NCI-H748 treated with DMSO at 0.1 percent for 48 hours (cell line): ENCODE measurements around the gene UBIAD1.
"Not testable (repeated sequence)": the region's sequence is repeated elsewhere in the genome, so short reads cannot be mapped to it uniquely, and the experiment has no call there.

Source experiments
- DNase-seq: peaks from one replicate; lab custom pipeline; 2025; lab: John Stamatoyannopoulos, UW

The UBIAD1 gene, protein sequence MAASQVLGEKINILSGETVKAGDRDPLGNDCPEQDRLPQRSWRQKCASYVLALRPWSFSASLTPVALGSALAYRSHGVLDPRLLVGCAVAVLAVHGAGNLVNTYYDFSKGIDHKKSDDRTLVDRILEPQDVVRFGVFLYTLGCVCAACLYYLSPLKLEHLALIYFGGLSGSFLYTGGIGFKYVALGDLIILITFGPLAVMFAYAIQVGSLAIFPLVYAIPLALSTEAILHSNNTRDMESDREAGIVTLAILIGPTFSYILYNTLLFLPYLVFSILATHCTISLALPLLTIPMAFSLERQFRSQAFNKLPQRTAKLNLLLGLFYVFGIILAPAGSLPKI

GRCh38 chr1:11272832-11273594, at the start of gene UBIAD1:
TSS of gene UBIAD1 (plus strand) at chr1:11273198. CDS start at chr1:11273532, 334 bp downstream.
- peak; percentile 21 for DNase-seq

GRCh38 chr1:11227106-11228077, 45.6 kb upstream of the UBIAD1 start:
- DNase-seq: no peak

- no peak for DNase-seq
Observed at GRCh38 chr1:11229203-11229602, 43.8 kb upstream of the UBIAD1 start.

- no peak for DNase-seq
Observed at GRCh38 chr1:11233208-11233607, 39.8 kb upstream of the UBIAD1 start.

DNA sequence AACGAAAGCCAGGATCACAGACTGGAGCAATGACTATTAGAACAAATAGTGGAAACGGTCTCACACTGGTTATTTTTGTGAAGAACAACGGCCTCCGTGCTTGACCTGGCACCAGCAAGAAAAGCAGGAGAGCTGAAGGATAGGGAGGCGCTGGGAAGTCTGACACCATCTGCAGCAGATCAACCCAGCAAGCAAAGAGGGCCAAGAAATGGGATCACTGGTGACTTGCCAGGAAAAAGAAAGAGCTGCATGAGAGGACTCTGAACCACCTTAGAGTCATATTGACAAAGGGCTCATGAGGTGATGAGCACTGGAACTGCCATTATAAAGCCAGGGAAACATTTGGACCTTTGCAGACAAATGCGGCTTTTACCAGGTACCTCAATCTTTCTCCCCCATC, 35.6 kb upstream of the UBIAD1 start:
- no peak for DNase-seq

DNA sequence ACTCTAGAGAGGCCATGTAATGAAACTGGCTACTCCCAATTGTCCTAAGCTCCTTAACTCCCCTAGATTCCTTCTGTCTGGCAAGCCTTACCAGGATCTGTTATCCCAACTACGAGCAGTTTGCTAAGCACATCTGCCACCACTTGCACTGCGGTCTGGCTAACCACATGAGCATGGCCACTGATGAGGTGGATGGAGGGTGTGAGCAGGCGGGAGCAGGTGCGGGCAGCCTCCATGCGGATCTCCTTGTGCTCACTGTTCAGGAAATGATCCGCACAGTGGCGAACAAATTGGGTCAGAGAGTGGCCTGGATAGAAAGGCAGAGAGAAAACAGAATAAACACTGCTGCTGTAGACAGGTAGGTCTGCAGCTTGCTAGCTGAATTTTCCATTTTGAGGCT, 34.7 kb upstream of the UBIAD1 start:
- DNase-seq: no peak

GRCh38 chr1:11245248-11245647, 27.8 kb upstream of the UBIAD1 start:
- DNase-seq: no peak

DNA sequence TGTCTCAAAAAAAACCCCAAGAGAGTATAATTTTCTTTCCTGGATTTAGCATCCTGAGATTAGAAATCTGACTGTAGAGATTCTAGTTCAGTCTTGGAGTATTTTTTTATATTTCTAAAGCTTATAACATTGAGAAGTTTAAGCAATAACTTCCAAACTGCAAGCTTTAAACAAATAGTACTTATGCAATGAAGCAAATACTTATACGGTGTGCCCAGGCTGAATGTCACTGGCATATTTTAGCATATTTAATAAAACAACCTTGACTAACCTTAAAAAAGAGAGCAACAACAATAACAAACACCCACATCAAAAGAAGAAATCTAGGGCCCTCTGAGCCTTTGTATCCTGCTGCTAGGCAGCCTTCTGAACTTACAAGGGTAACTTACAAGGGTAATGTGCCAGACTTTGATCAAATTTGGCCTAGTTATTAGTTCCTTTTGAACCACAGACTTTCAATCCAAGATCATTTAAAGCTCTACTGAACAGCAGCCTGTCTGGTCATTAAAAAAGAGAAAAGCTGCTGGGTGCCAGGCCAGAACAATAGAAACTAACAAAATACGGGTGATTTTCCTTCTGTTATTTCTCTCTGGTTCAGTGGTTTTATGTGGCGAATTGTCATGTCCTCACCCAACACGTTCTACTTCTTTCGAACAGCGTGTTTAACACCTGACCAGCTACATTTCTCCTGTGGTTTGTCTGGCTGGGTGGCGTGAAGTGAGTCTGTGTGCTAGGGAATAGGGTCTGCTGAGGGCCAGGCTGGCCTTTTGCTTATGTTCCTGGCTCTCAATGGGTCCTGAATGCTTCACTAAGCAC, 26.9 kb upstream of the UBIAD1 start:
- no peak for DNase-seq

DNA sequence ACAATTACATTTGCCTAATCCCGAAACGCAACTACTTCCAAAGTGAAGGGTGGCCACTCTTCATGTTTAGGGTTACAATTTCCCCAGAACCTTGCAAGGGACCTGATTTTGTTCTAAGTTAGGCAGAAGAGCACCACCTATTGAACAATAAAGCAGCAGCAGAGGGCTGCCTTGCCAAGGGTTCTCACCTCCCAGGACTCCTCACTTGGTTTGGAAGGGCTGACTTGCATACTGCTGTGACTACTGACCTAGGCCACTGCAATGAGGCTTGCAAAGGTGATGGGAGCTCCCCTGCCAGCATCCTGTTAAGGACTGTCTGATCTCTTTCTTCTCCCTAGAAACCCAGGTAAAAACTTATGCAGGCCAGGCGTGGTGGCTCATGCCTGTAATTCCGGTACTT, 24.8 kb upstream of the UBIAD1 start:
- DNase-seq: no peak

GRCh38 chr1:11252538-11252937, 20.5 kb upstream of the UBIAD1 start:
- DNase-seq: no peak

GRCh38 chr1:11253226-11253625, 19.8 kb upstream of the UBIAD1 start:
- DNase-seq: no peak

DNA sequence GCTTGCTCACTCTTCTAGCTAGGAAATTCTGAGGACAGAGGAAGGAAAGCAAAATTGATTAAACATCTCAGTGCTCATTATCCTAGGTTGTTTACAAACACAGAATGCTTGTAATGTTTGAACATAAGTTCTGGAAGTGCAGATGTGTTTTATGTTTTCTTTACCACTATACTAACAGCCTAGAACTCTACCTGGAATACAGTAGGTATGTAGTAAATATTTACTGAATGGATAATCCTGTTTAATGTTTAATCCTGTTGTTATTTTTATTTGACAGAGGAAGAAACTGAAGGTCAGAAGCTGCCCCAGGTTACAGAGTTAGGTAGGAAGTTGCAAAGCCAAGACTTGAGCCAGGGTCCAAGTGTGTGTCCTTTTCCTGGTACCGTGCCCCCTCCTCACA, 16.7 kb upstream of the UBIAD1 start:
- no peak for DNase-seq

DNA sequence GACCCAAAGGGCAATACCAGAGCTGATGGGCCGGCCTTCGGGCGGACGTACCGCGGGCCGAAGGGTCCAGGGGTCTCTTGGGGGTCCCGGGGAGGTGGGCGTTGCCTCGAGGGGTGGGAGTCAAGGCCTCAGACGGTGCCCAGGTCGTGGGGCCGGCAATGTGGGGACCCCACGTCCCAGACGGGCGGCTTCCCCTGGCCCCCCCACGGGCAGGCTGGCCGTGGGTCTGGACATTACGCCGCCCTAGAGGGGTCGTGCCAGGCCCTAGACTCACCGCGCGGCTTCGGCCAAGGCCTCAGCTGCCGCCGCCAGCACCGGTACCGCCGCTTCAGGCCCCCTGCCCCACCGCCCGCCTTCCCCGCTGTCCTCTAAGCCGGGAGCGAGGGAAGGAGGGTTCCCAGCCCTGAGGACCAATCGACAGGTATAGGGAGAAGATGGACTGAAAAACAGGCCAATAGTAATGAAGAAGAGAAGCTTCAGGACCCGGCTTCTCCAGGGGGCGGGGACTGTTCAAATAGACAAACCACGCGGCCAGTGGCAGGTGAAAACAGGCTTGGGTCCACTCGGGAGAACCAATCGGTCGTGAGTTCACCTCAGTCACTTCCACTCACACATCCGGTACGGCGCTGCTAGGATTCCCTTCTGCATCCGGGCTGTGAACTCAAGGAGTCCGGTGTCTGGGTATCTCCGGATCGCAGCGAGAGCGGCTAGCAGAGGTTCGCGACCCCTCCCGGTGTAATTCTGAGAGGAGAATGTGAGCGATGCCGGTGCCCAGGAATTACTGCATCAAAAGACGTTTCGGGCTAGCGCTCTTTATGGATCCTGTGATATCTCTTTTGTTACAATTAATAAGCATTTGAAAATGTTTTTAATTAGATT, 10.6 kb upstream of the UBIAD1 start, which contains the start of gene MTOR:
MTOR (minus strand) TSS at position 381 of the 879 bp plus-strand sequence. CDS start 3,142 bp downstream, outside the sequence.
- DNase-seq: peak; percentile 96

- DNase-seq: no peak
Observed at GRCh38 chr1:11266268-11267074, 6.5 kb upstream of the UBIAD1 start.

DNA sequence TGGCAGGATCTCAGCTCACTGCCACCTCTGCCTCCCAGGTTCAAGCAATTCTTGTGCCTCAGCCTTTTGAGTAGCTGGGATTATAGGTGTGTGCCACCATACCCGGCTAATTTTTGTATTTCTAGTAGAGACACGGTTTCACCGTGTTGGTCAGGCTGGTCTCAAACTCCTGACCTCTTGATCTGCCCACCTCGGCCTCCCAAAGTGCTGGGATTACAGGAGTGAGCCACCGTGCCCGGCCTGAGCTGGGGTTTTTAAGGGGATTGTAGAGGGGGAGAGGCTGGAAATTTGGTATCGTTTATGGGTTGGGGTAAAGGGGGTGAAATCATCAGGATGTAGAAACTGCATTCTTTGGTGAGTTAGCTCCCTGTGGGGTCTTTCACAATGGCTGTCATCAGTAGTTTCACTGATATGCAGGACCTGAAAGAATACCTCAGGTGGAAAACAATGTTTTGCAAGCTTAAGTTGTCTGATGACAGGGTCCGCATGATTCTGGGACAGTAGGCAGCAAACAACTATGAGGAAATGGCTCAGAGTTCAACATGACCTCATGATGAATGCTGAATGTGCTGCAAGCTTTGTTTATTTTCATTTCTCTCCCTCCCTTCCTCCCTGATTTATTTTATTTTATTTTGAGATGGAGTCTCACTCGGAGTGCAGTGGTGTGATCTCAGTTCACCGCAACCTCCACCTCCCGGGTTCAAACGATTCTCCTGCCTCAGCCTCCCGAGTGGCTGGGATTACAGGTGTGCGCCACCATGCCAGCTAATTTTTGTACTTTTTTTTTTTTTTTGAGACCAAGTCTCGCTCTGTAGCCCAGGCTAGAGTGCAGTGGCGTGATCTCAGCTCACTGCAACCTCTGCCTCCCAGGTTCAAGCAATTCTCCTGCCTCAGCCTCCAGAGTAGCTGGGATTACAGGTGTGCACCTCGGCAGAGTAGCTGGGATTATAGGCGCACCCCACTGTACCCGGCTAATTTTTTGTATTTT, 5.4 kb upstream of the UBIAD1 start:
- not testable (repeated sequence) for DNase-seq

DNA sequence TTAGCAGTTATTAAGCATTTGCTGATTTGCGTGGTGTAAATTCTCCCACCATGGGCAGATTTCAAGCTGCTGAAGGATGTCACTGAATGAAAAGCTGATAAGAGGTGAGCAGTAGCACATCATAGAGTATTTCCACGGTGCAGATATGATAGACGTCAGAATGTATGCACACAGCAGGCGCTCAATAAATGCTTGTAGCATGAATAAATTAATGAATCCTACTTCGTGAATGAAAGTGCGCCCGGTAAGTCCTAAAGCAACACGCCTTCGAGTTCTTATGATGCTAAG, 510 bp upstream of the UBIAD1 start:
- DNase-seq: no peak

- no peak for DNase-seq
Observed at GRCh38 chr1:11273595-11274234, 717 bp downstream of the UBIAD1 start.

DNA sequence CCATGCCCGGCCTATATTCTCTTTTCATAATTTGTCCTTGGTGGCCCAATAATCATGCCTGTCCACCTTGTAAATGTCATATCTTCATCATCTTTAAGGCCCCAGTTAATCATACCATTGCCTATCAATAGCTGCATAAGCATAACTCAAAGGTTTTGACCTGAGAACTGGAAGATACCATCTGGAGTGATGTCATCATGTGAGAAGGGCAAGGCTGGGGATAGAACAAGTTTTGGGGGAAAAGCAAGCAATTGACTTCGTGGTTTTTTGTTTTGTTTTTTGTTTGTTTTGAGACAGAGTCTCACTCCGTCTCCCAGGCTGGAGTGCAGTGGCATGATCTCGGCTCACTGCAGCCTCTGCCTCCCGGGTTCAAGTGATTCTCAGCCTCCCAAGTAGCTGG, 6.2 kb downstream of the UBIAD1 start:
- no peak for DNase-seq
